Measurements from ENCODE around the gene ENAH.

The ENAH gene

GRCh38 chr1:225603538-225604354, 49.2 kb downstream of the ENAH start:
- DNase-seq (ENCODE audit: low read depth in 3 of 3), result no peak

- no peak for DNase-seq (ENCODE audit: low read depth in 3 of 3)
Measured at GRCh38 chr1:225602590-225603206, 50.2 kb downstream of the ENAH start.

- DNase-seq (ENCODE audit: low read depth in 3 of 3), result no peak
Measured at GRCh38 chr1:225601902-225602589, 50.9 kb downstream of the ENAH start.

GRCh38 chr1:225598847-225599246, 54.1 kb downstream of the ENAH start:
- DNase-seq (ENCODE audit: low read depth in 3 of 3), result no peak

- no peak for DNase-seq (ENCODE audit: low read depth in 3 of 3)
Measured at GRCh38 chr1:225597926-225598575, 54.9 kb downstream of the ENAH start.

GRCh38 chr1:225596736-225597135, 56.2 kb downstream of the ENAH start:
- no peak for DNase-seq (ENCODE audit: low read depth in 3 of 3)

GRCh38 chr1:225595974-225596551, 56.9 kb downstream of the ENAH start:
- no peak for DNase-seq (ENCODE audit: low read depth in 3 of 3)

- DNase-seq (ENCODE audit: low read depth in 3 of 3), result no peak
Measured at GRCh38 chr1:225595452-225595851, 57.5 kb downstream of the ENAH start.

- DNase-seq (ENCODE audit: low read depth in 3 of 3), result no peak
Measured at GRCh38 chr1:225593414-225593813, 59.5 kb downstream of the ENAH start.

- no peak for DNase-seq (ENCODE audit: low read depth in 3 of 3)
Measured at GRCh38 chr1:225592362-225593025, 60.4 kb downstream of the ENAH start.

- DNase-seq (ENCODE audit: low read depth in 3 of 3), result no peak
Measured at GRCh38 chr1:225587310-225587709, 65.6 kb downstream of the ENAH start.

GRCh38 chr1:225581186-225581585, 71.7 kb downstream of the ENAH start:
- no peak for DNase-seq (ENCODE audit: low read depth in 3 of 3)

- no peak for DNase-seq (ENCODE audit: low read depth in 3 of 3)
Measured at GRCh38 chr1:225580238-225581099, 72.5 kb downstream of the ENAH start.

- no peak for DNase-seq (ENCODE audit: low read depth in 3 of 3)
Measured at GRCh38 chr1:225578251-225578977, 74.5 kb downstream of the ENAH start.

GRCh38 chr1:225577241-225577640, 75.7 kb downstream of the ENAH start:
- no peak for DNase-seq (ENCODE audit: low read depth in 3 of 3)

GRCh38 chr1:225573216-225573615, 79.7 kb downstream of the ENAH start:
- DNase-seq (ENCODE audit: low read depth in 3 of 3), result no peak

- no peak for DNase-seq (ENCODE audit: low read depth in 3 of 3)
Measured at GRCh38 chr1:225572422-225572821, 80.5 kb downstream of the ENAH start.

GRCh38 chr1:225567789-225568188, 85.1 kb downstream of the ENAH start:
- no peak for DNase-seq (ENCODE audit: low read depth in 3 of 3)

GRCh38 chr1:225565847-225566246, 87.1 kb downstream of the ENAH start:
- DNase-seq (ENCODE audit: low read depth in 3 of 3), result no peak

- DNase-seq (ENCODE audit: low read depth in 3 of 3), result no peak
Measured at GRCh38 chr1:225561675-225562074, 91.2 kb downstream of the ENAH start.
